ENCODE measurements around the gene GRK6. TPM values are rescaled to one million over a fixed set of nuclear protein-coding genes. Genes with fewer than 3 reads are reported as not detected.

The GRK6 gene
- total and polyA plus RNA-seq, 9 of the 15 experiments (the other 6 are each of a cell fraction or from before 2014, with no cell fraction given), result 0.63 to 122 (median 44.5) TPM

DNA sequence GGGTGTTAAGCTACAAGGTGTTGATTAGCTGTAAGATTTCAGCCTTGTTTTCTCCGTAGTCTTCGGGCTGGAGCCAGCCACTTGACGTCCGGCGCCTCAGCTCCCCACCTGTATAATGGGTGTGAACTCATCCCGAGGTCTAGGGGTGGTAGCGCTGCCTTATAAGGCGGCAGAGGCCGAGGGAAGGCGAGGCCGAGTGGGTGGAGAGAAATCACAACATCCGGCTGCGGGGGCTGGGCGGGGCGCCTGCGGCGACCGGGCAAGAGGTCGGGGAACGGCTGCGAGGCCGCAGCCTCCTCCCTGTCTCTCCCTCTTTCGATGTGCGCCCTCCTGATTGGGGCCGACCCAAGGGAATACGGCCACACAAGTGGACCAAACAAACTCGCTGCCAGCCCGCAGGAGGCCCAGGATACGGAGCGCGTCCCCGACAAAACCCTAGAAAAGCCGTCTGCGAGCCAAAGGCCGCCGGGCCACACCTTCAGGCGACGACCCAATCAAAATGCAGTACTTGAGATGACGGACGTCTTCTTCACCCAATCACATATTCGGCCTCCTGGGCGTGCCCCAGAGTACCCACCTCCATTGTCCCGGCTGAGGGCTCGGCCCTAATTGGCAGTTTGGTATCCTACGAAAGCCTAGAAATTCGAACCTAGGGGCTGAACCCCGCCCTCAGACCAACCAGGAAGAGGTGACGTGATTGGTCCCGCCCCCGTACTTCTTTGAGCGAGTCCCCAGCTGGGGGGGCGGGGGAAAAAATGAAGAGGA, 493 bp upstream of the GRK6 start (continued):
- TF ChIP-seq SMARCB1 (IDR thresholded peaks at IDR 0.05; ENCODE audit: insufficient read length, low read depth) (no peak), NBN (IDR thresholded peaks at IDR 0.05; ENCODE audit: low read depth) (peak; percentile 68; the same call in 1 of the 2 replicates), ZBTB17 (CRISPR knock-in tag; IDR thresholded peaks at IDR 0.05) (no peak), ETV5 (CRISPR knock-in tag; IDR thresholded peaks at IDR 0.05; ENCODE audit: low read depth) (peak; percentile 96), PHF20 (IDR thresholded peaks at IDR 0.05; ENCODE audit: partially characterized antibody) (peak; percentile 62), DPF2 (IDR thresholded peaks at IDR 0.05) (peak; percentile 84), CSDE1 (IDR thresholded peaks at IDR 0.05) (no peak), ZNF239 (CRISPR knock-in tag; IDR thresholded peaks at IDR 0.05) (no peak), HDAC2 (IDR thresholded peaks at IDR 0.05) (peak; percentile 99), NCOA1 (IDR thresholded peaks at IDR 0.05; ENCODE audit: low read depth) (no peak; the same call in 1 of the 2 replicates), HDAC6 (IDR thresholded peaks at IDR 0.05; ENCODE audit: low read depth, low read length) (no peak), CBFA2T3 (IDR thresholded peaks at IDR 0.05) (peak; percentile 31; the same call in 1 of the 2 replicates), MTF1 (CRISPR knock-in tag; IDR thresholded peaks at IDR 0.05; ENCODE audit: borderline replicate concordance) (no peak), MBD2 (IDR thresholded peaks at IDR 0.05; ENCODE audit: borderline replicate concordance, low read depth) (peak; percentile 86), KLF6 (CRISPR knock-in tag; IDR thresholded peaks at IDR 0.05; ENCODE audit: borderline replicate concordance) (peak; percentile 77; the same call in 1 of the 2 replicates)
- TF ChIP-seq, protein P1, sequence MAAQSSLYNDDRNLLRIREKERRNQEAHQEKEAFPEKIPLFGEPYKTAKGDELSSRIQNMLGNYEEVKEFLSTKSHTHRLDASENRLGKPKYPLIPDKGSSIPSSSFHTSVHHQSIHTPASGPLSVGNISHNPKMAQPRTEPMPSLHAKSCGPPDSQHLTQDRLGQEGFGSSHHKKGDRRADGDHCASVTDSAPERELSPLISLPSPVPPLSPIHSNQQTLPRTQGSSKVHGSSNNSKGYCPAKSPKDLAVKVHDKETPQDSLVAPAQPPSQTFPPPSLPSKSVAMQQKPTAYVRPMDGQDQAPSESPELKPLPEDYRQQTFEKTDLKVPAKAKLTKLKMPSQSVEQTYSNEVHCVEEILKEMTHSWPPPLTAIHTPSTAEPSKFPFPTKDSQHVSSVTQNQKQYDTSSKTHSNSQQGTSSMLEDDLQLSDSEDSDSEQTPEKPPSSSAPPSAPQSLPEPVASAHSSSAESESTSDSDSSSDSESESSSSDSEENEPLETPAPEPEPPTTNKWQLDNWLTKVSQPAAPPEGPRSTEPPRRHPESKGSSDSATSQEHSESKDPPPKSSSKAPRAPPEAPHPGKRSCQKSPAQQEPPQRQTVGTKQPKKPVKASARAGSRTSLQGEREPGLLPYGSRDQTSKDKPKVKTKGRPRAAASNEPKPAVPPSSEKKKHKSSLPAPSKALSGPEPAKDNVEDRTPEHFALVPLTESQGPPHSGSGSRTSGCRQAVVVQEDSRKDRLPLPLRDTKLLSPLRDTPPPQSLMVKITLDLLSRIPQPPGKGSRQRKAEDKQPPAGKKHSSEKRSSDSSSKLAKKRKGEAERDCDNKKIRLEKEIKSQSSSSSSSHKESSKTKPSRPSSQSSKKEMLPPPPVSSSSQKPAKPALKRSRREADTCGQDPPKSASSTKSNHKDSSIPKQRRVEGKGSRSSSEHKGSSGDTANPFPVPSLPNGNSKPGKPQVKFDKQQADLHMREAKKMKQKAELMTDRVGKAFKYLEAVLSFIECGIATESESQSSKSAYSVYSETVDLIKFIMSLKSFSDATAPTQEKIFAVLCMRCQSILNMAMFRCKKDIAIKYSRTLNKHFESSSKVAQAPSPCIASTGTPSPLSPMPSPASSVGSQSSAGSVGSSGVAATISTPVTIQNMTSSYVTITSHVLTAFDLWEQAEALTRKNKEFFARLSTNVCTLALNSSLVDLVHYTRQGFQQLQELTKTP (IDR thresholded peaks at IDR 0.05; ENCODE audit: low read depth in 1 of 2, partially characterized antibody in 2 of 2), result peak in 1 of 2 experiments; percentile 47
- TF ChIP-seq, protein P2, sequence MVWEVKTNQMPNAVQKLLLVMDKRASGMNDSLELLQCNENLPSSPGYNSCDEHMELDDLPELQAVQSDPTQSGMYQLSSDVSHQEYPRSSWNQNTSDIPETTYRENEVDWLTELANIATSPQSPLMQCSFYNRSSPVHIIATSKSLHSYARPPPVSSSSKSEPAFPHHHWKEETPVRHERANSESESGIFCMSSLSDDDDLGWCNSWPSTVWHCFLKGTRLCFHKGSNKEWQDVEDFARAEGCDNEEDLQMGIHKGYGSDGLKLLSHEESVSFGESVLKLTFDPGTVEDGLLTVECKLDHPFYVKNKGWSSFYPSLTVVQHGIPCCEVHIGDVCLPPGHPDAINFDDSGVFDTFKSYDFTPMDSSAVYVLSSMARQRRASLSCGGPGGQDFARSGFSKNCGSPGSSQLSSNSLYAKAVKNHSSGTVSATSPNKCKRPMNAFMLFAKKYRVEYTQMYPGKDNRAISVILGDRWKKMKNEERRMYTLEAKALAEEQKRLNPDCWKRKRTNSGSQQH (CRISPR knock-in tag; IDR thresholded peaks at IDR 0.05), result no peak
- TF ChIP-seq, protein P3, sequence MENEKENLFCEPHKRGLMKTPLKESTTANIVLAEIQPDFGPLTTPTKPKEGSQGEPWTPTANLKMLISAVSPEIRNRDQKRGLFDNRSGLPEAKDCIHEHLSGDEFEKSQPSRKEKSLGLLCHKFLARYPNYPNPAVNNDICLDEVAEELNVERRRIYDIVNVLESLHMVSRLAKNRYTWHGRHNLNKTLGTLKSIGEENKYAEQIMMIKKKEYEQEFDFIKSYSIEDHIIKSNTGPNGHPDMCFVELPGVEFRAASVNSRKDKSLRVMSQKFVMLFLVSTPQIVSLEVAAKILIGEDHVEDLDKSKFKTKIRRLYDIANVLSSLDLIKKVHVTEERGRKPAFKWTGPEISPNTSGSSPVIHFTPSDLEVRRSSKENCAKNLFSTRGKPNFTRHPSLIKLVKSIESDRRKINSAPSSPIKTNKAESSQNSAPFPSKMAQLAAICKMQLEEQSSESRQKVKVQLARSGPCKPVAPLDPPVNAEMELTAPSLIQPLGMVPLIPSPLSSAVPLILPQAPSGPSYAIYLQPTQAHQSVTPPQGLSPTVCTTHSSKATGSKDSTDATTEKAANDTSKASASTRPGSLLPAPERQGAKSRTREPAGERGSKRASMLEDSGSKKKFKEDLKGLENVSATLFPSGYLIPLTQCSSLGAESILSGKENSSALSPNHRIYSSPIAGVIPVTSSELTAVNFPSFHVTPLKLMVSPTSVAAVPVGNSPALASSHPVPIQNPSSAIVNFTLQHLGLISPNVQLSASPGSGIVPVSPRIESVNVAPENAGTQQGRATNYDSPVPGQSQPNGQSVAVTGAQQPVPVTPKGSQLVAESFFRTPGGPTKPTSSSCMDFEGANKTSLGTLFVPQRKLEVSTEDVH (IDR thresholded peaks at IDR 0.05; ENCODE audit: low read depth, partially characterized antibody), result no peak
- TF ChIP-seq, protein P4, sequence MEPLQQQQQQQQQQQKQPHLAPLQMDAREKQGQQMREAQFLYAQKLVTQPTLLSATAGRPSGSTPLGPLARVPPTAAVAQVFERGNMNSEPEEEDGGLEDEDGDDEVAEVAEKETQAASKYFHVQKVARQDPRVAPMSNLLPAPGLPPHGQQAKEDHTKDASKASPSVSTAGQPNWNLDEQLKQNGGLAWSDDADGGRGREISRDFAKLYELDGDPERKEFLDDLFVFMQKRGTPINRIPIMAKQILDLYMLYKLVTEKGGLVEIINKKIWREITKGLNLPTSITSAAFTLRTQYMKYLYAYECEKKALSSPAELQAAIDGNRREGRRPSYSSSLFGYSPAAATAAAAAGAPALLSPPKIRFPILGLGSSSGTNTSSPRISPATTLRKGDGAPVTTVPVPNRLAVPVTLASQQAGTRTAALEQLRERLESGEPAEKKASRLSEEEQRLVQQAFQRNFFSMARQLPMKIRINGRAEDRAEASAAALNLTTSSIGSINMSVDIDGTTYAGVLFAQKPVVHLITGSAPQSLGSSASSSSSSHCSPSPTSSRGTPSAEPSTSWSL (CRISPR knock-in tag; IDR thresholded peaks at IDR 0.05; ENCODE audit: borderline replicate concordance), result no peak

All from K562 (cell line).